IMR-90 (cell line): ENCODE results near the gene ERP27. TPM values are rescaled to one million over a fixed set of nuclear protein-coding genes. Genes with fewer than 3 reads are reported as not detected.
A peak's percentile ranks its signal among the peaks of the same experiment; 100 is the strongest.

Experiments
- ATAC-seq: fragments of 200-7000 bp; cut with Tn5 transposase; 2 replicates; pipeline ENCODE4 v1.9.1; 2020; ENCODE audit warnings: low read depth, mild to moderate bottlenecking, moderate library complexity
- BruUV-seq: library from RNA; stranded (reverse); fragments of 400-500 nt; replicated peaks from 2 replicates; lab custom pipeline; 2021; lab: Mats Ljungman, UMichigan
- CTCF ChIA-PET: fragments of 300-600 bp; formaldehyde crosslinking; extraction: SDS; loops from one replicate; lab custom pipeline; 2021; ENCODE audit warnings: antibody characterized with exemption; lab: Yijun Ruan, JAX
- POLR2A ChIA-PET: fragments of 300-600 bp; sonication (Branson Sonifier 250); formaldehyde crosslinking; loops from one replicate; lab custom pipeline; 2022; ENCODE audit warnings: antibody characterized with exemption; ENCODE audit not compliant: unreplicated experiment; lab: Charles Lee
- DNase-seq: peaks from one replicate; pipeline ENCODE4 v3.0.0; 2013
- H2AFZ ChIP-seq: replicated peaks from 2 replicates; pipeline ENCODE3; 2013; ENCODE audit warnings: low read length, mild to moderate bottlenecking; ENCODE audit not compliant: poor library complexity
- H2AK5ac ChIP-seq: 2 replicates; pipeline ENCODE4 v1.6.1; 2013; ENCODE audit warnings: low read depth, low read length, inconsistent platforms
- H2AK9ac ChIP-seq: replicated peaks from 2 replicates; pipeline ENCODE3; 2013; ENCODE audit warnings: mild to moderate bottlenecking, low read depth, low read length, moderate library complexity; ENCODE audit not compliant: poor library complexity
- H2BK120ac ChIP-seq: 2 replicates; pipeline ENCODE4 v1.6.1; 2013; ENCODE audit warnings: low read depth, low read length, inconsistent platforms
- H2BK15ac ChIP-seq: 3 replicates; pipeline ENCODE4 v1.6.1; 2013; ENCODE audit warnings: low read depth, low read length, inconsistent platforms
- H2BK20ac ChIP-seq: 2 replicates; pipeline ENCODE4 v1.6.1; 2013; ENCODE audit warnings: low read depth, mild to moderate bottlenecking, inconsistent platforms, low read length, moderate library complexity
- H2BK5ac ChIP-seq: 2 replicates; pipeline ENCODE4 v1.6.1; 2013; ENCODE audit warnings: mild to moderate bottlenecking, low read depth, low read length, inconsistent platforms; ENCODE audit not compliant: poor library complexity, severe bottlenecking
- H3K14ac ChIP-seq: replicated peaks from 2 replicates; pipeline ENCODE4 v1.6.1; 2013; ENCODE audit warnings: low read depth, low read length, inconsistent platforms
- H3K18ac ChIP-seq: 2 replicates; pipeline ENCODE4 v1.6.1; 2013; ENCODE audit warnings: low read depth, low read length, control low read depth
- H3K23ac ChIP-seq: 2 replicates; pipeline ENCODE4 v1.6.1; 2013; ENCODE audit warnings: low read depth, low read length, inconsistent platforms
- H3K27ac ChIP-seq: 2 replicates; pipeline ENCODE4 v1.5.1; 2013; ENCODE audit warnings: mild to moderate bottlenecking, control low read depth, low read length; ENCODE audit not compliant: insufficient read depth
- H3K27me3 ChIP-seq: 2 replicates; pipeline ENCODE4 v1.6.1; 2013; ENCODE audit warnings: low read length; ENCODE audit not compliant: control insufficient read depth, insufficient read depth
- H3K36me3 ChIP-seq: 2 replicates; pipeline ENCODE4 v1.6.1; 2013; ENCODE audit warnings: low read length, mixed read lengths; ENCODE audit not compliant: control insufficient read depth, insufficient read depth
- H3K4ac ChIP-seq: 2 replicates; pipeline ENCODE4 v1.6.1; 2013; ENCODE audit warnings: low read depth, low read length, inconsistent platforms
- H3K4me1 ChIP-seq: 2 replicates; pipeline ENCODE4 v1.6.1; 2013; ENCODE audit warnings: low read length, mixed read lengths; ENCODE audit not compliant: control insufficient read depth, insufficient read depth
- H3K4me2 ChIP-seq: 2 replicates; pipeline ENCODE4 v1.6.1; 2013; ENCODE audit warnings: low read depth, mild to moderate bottlenecking, control low read depth, low read length, moderate library complexity
- H3K4me3 ChIP-seq: 2 replicates; pipeline ENCODE4 v1.5.1; 2013; ENCODE audit warnings: low read depth, mild to moderate bottlenecking, control low read depth, low read length, moderate library complexity; ENCODE audit not compliant: insufficient read depth
- H3K56ac ChIP-seq: 2 replicates; pipeline ENCODE4 v1.6.1; 2013; ENCODE audit warnings: low read length, inconsistent platforms; ENCODE audit not compliant: insufficient read depth; ENCODE audit errors: extremely low read depth
- H3K79me1 ChIP-seq, 2 experiments: 2 replicates each; pipeline ENCODE4 v1.6.1; 2013; ENCODE audit warnings: low read length in 2 of 2, inconsistent platforms in 1 of 2, low read depth in 1 of 2
- H3K9ac ChIP-seq: 2 replicates; pipeline ENCODE4 v1.6.1; 2013; ENCODE audit warnings: low read depth, low read length, control low read depth
- H3K9me1 ChIP-seq: 2 replicates; pipeline ENCODE4 v1.6.1; 2013; ENCODE audit warnings: low read length, inconsistent platforms; ENCODE audit not compliant: insufficient read depth
- H3K9me3 ChIP-seq: 2 replicates; pipeline ENCODE4 v1.6.1; 2013; ENCODE audit warnings: low read length; ENCODE audit not compliant: control insufficient read depth, insufficient read depth
- H4K20me1 ChIP-seq: 2 replicates; pipeline ENCODE4 v1.6.1; 2013; ENCODE audit warnings: low read length, inconsistent platforms; ENCODE audit not compliant: insufficient read depth
- H4K5ac ChIP-seq: 2 replicates; pipeline ENCODE4 v1.6.1; 2013; ENCODE audit warnings: mild to moderate bottlenecking, low read depth, low read length, control low read depth
- H4K8ac ChIP-seq, 2 experiments: 2 replicates each; pipeline ENCODE4 v1.6.1; 2013; ENCODE audit warnings: low read depth in 2 of 2, low read length in 2 of 2, control low read depth in 1 of 2, inconsistent platforms in 1 of 2
- H4K91ac ChIP-seq: 2 replicates; pipeline ENCODE4 v1.6.1; 2013; ENCODE audit warnings: low read depth, low read length, inconsistent platforms; ENCODE audit not compliant: insufficient read depth
- BHLHE40 ChIP-seq: fragments of 150-350 bp; IDR thresholded peaks from 2 replicates; pipeline ENCODE4 v1.6.1; 2016; ENCODE audit warnings: mild to moderate bottlenecking, low read depth, low read length
- CHD1 ChIP-seq: IDR thresholded peaks from 2 replicates; pipeline ENCODE4 v1.6.1; 2012; ENCODE audit warnings: low read depth, low read length, improper control_type of control experiment
- FOS ChIP-seq: fragments of 150-350 bp; IDR thresholded peaks from 2 replicates; pipeline ENCODE4 v1.6.1; 2016; ENCODE audit warnings: low read depth, low read length
- MAFK ChIP-seq: IDR thresholded peaks from 2 replicates; pipeline ENCODE4 v1.6.1; 2012; ENCODE audit warnings: low read depth, low read length, improper control_type of control experiment
- MAZ ChIP-seq: IDR thresholded peaks from 2 replicates; pipeline ENCODE4 v1.6.1; 2012; ENCODE audit warnings: low read depth, mild to moderate bottlenecking, low read length, improper control_type of control experiment, moderate library complexity, borderline replicate concordance
- MXI1 ChIP-seq: IDR thresholded peaks from 2 replicates; pipeline ENCODE4 v1.6.1; 2012; ENCODE audit warnings: low read depth, mild to moderate bottlenecking, low read length, moderate library complexity, borderline replicate concordance
- SMC3 ChIP-seq: fragments of 150-350 bp; IDR thresholded peaks from 2 replicates; pipeline ENCODE4 v1.6.1; 2016; ENCODE audit warnings: low read depth, mild to moderate bottlenecking, antibody characterized with exemption, low read length, moderate library complexity
- WGBS, 2 experiments: methylation state at CpG; one replicate each; pipeline versions ENCODE4 v1.1.5 to v1.1.7; 2013; ENCODE audit warnings: missing lambda C conversion rate in 2 of 2; ENCODE audit not compliant: insufficient read length in 1 of 2; ENCODE audit errors: extremely low coverage in 2 of 2; 5-methylcytosine and 5-hydroxymethylcytosine counted together
- dilution Hi-C: fragments of 300-500 bp; cut with HindIII; formaldehyde crosslinking; loops from one replicate; pipeline ENCODE4 v1.14.3; 2018; ENCODE audit warnings: low sequenced_read_pairs; ENCODE audit not compliant: unreplicated experiment
- in situ Hi-C: fragments of 300-500 bp; cut with MboI; formaldehyde crosslinking; loops from 3 replicates; pipeline ENCODE4 v1.14.3; 2019; ENCODE audit warnings: low sequenced_read_pairs, inconsistent platforms, mixed read lengths
- intact Hi-C: fragments of 100-400 bp; cut with micrococcal nuclease; formaldehyde crosslinking; loops from 2 replicates; pipeline ENCODE4 v1.10.0; 2022
- polyA plus RNA-seq, 3 experiments: library from polyadenylated mRNA; depleted of rRNA; stranded (reverse); fragments of >200 nt; gene quantifications; 2 replicates each; pipeline ENCODE4 v1.2.3, GENCODE V29; 2012; ENCODE audit warnings: low replicate concordance in 1 of 3
- total RNA-seq: library from RNA; depleted of rRNA; stranded (reverse); fragments of >200 nt; gene quantifications from 2 replicates; pipeline ENCODE4 v1.2.3, GENCODE V29; 2012

ERP27 gene
- total and polyA plus RNA-seq, 2 of the 4 experiments (the other 2 are of a cell fraction): not detected

- in situ Hi-C loops (no loop called here), dilution Hi-C loops (no loop called here), intact Hi-C loops (no loop called here)
- no peak overlapping the region for H2BK15ac ChIP-seq
- no TSS peak for BruUV-seq
- H4K5ac ChIP-seq: no peak overlapping the region
- H2BK5ac ChIP-seq: no peak overlapping the region
- H2BK120ac ChIP-seq: no peak overlapping the region
- H4K91ac ChIP-seq: no peak overlapping the region
- WGBS, 2 experiments: no CpG with 5 or more reads among the region's 2 CpGs
- no peak overlapping the region for H3K23ac ChIP-seq
- no peak overlapping the region for H2AK9ac ChIP-seq
- H3K27ac ChIP-seq: peak overlapping the region; percentile 29; the same call in 1 of the 2 replicates
- H3K56ac ChIP-seq: no peak overlapping the region
- DNase-seq (peak; percentile 8), ATAC-seq (0 out of 2 replicates have a peak, but pooled peaks have one; percentile 17)
- ChIA-PET POLR2A (interaction anchor here (0.6 to 0.7 kb wide), 2 partner anchors 23 to 46 kb away, joined by 4 to 5 read pairs; no protein-coding TSS in a partner anchor), CTCF (interaction anchor here (0.7 kb wide), 1 partner anchor 319 kb away, joined by 3 read pairs; the partner anchor contains the start of gene RERG)
- H3K14ac ChIP-seq: no peak overlapping the region
- no peaks in the 10 kb centered on the region for H4K20me1 ChIP-seq
- no peaks in the 10 kb centered on the region for H3K27me3 ChIP-seq
- H3K4me3 ChIP-seq: no peak overlapping the region
- peaks cover 2% of the 10 kb centered on the region; the same call in 1 of the 2 replicates for H3K4me1 ChIP-seq
- H3K36me3 ChIP-seq: no peaks in the 10 kb centered on the region
- H4K8ac ChIP-seq: no peak overlapping the region
- H3K9me3 ChIP-seq: no peaks in the 10 kb centered on the region
- H3K4ac ChIP-seq: no peak overlapping the region
- no peak overlapping the region for H2BK20ac ChIP-seq
- H3K9me1 ChIP-seq: no peaks in the 10 kb centered on the region
- no peaks in the 10 kb centered on the region for H3K79me1 ChIP-seq
- H3K4me2 ChIP-seq: no peak overlapping the region
- no peak overlapping the region for H2AK5ac ChIP-seq
- H3K9ac ChIP-seq: no peak overlapping the region
- H3K18ac ChIP-seq: no peak overlapping the region
- no peak overlapping the region for H2AFZ ChIP-seq
- TF ChIP-seq BHLHE40: no peak
- TF ChIP-seq MAFK: no peak
- no peak for TF ChIP-seq SMC3
- TF ChIP-seq MXI1: no peak
- TF ChIP-seq CHD1: no peak
- TF ChIP-seq MAZ: no peak
- TF ChIP-seq FOS: no peak
Measured at GRCh38 chr12:14902465-14902864, 35.9 kb downstream of the ERP27 start.
